GM19193 (cell line): Measurements from ENCODE around the gene PPME1.

Experiments used
- POLR2A ChIP-seq: IDR thresholded peaks from 4 replicates; pipeline ENCODE4 v1.6.1; 2011; ENCODE audit not compliant: insufficient read depth, insufficient read length; ENCODE audit errors: extremely low read depth

The PPME1 gene

DNA sequence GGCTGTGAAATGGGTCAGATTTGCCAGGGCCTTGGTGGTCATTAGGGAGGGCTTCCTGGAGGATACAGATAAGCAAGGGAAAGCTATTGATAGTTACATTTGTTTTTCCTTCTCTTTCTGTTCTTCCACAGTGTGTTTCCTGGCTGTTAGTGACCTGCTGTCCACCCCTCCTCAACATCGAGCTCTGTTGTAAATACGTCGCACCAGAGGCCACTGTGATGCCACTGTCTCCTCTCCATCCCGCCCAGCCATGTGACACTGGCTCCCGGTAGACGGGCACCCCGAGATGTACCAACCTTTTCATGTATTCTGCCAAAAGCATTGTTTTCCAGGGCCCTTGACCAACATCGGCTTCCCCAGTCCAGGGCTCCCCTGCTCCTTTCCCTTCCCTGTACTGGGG lies 82.3 kb downstream of the PPME1 start:
- TF ChIP-seq POLR2A: no peak

DNA sequence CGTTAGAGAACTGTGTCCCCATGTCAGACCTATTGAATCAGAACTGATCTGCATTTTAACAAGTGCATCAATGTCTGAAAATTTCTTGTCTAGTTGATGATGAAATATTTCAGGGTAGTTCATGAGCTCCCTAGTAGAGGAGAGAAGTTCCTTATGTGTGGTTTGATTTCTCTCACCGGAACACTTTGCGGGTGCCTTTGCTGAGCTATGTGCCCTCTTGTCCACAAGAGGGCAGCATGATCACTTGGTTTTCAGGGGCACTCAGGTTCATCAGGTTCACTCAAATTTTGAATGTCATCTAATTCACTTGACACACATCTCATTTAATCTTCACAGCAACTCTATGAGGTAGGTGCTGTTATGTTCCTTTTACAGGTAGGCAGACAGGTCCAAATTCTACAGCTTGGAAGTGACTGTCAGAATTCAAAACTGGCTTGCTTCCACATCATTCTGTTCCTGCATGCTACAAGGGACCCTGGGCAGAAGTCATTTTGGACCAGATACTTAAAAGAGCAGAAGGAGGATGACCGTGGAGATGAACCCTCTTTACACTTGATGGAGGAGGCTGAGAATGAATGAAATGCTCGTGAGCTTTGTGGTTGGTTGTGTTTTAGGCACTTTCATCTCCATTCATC lies 84.8 kb downstream of the PPME1 start:
- TF ChIP-seq POLR2A: no peak

DNA sequence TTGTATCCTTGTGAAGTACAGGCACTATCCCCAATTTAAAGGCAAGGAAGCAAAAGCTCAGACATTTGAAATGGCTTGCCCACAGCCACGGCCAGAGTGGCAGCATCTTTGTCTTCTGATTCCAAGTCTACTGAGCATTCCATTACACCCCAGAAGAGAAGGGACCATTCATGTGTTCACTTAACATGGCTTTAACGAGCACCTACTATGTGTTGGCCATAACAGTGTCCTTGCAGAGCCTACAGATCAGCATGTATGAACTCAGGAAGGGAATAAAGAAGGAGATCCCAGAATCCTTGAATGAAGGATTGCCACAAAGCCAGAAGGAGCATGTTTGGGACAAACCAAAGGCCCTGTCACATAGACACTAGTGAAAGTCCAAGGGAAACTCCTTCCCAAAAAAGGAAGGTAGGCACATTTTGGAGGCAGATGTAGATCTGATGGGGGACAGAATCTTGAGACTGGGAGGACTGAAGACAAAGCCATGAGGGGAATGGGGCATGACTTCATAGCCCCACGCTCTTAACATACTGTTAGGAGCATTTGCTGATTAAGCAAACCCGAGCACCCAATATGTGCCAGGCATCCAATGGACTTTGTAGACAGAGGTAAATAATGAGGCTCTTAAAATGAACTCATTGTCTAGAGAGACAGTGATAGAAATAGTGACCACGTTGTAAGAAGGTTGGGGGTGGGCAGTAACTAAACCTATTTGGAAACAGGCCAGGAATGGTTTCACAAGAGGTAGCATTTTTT lies 85.5 kb downstream of the PPME1 start:
- no peak for TF ChIP-seq POLR2A

DNA sequence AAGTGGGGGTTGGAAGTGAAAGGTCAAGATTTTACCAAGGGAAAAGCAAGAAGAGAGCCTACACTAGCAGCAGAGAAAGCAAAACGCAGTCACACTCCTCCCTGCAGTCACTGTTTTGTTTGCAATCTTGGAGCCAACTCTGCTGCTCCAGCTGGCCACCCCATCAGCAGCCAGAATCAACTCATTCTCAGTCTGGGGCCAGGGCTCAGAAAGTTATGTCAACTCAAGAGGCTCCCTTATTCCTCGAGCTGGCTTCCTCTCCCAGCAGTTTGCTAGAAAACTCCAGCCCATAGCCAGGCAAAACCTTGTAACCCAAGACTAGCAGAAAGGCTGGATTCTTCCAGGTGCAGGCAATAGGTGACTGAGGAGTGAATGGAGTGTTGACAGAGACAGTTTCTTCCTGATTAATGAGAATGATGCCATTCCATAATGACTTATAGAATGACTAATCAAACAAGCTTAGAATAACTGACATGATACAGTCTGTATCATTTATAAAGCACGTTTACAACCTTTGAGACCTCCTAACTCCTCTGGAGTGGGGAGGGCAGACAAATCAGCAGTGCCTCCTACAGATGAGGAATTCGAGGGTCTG lies 87.0 kb downstream of the PPME1 start:
- no peak for TF ChIP-seq POLR2A

GRCh38 chr11:74262725-74263124 lies 91.6 kb downstream of the PPME1 start:
- no peak for TF ChIP-seq POLR2A

GRCh38 chr11:74265256-74265655 lies 94.2 kb downstream of the PPME1 start:
- no peak for TF ChIP-seq POLR2A

- no peak for TF ChIP-seq POLR2A
Measured at GRCh38 chr11:74267014-74267413, 95.9 kb downstream of the PPME1 start.

GRCh38 chr11:74268456-74268855 lies 97.4 kb downstream of the PPME1 start:
- no peak for TF ChIP-seq POLR2A

DNA sequence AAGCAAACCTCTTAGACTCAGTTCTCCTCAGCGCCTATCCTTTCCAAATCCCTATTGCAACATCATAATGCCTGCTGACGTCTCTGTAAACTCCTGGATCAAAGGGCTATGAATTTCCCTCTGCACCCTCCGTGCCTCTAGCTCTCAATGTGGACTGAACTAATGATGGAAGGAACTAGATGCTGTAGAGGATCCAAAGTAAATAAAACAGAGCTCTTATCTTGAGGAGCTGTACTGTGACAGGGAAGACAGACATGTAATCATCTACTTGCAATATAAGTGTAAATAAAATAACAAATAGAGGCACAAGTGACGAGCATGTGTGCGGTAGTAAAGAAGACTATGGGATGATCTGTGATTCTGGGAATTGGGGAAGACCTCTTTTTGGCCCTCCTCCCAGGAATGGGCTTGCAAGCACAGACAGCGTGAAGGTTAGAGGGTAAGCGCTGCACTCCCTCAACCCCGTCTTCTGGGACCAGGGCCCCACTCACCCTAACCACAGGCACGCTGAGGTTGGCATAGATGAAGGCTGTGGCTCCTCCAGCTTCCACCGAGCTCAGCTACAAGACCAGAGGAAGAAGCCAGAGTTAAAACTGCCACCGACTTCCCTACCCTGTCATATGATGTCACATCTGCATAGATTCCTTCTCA lies 98.2 kb downstream of the PPME1 start:
- TF ChIP-seq POLR2A: no peak

- TF ChIP-seq POLR2A: no peak
Measured at GRCh38 chr11:74272276-74272675, 101.2 kb downstream of the PPME1 start.

DNA sequence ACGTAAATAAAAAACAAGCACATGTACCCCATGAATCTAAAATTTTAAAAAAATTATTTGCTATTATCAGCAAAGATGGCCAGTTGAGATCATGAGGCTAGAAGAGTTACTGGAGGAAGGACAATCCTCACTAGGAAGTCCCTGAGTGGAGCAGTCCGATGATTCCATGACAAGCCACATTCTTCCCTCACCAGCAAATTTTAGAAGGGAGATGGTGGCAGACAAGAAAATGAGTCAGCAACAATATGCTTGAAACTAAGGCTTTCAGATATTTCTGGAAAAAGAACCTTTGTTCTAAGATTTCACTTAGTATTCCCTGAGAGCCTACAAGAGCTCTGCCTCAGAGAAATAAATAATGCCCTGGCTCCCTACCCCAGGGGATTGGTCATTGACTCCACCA lies 105.5 kb downstream of the PPME1 start:
- no peak for TF ChIP-seq POLR2A

GRCh38 chr11:74278103-74278502 lies 107.0 kb downstream of the PPME1 start:
- no peak for TF ChIP-seq POLR2A

DNA sequence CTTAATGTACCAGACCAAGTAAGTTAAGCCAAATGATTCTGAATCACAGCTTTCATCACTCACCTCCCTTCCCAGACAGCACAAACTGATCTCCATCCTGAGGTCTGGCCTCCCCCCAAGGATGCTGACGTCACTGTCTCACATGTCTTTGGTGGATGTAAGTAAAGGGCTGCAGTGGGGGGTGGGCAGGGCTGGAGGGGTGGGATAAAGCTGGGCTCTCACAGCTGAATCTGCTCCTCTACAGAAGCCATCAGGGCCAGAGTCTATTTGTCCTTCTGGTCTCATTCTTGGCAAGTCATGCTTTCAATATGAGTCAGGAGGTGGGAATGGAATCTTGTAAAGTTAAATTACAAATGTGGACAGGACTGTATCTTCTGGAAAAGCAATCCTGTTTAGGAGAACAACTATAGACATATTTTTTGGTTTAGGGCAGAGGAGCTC lies 107.7 kb downstream of the PPME1 start:
- TF ChIP-seq POLR2A: no peak

- no peak for TF ChIP-seq POLR2A
Measured at GRCh38 chr11:74279256-74279655, 108.2 kb downstream of the PPME1 start.

DNA sequence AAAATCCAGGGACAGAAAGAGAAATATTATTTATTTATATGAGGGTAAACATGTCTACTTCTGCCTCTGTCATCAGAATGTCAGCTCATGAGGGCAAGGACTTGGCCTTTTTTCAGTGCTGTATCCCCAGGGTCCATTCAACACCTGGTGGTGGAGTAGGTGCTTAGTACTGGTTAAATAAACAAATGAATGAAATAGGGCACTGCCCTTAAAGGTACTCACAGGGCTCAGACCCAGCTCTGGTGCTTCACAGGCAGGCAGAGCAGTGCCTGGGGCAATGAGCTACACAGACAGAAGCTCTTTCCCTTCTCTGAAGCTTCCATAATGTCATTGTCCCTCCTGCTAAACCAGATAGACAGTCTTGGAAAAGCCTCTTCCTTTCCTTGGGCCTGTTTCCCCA lies 109.4 kb downstream of the PPME1 start:
- no peak for TF ChIP-seq POLR2A
